Lung (tissue), 12 donors: ENCODE data around the gene ITGAD. TPM values are rescaled to one million over a fixed set of nuclear protein-coding genes. Genes with fewer than 3 reads are reported as not detected.

Experiments
- ATAC-seq: fragments of 200-7000 bp; cut with Tn5 transposase; one replicate; pipeline ENCODE4 v1.9.1; 2020; ENCODE audit warnings: moderate number of reproducible peaks; ENCODE audit not compliant: insufficient read depth, low FRiP score
- DNase-seq, 3 donors: peaks; one replicate each; pipeline ENCODE4 v3.0.0-alpha.2; 2013 to 2017
- H3K27ac ChIP-seq, 2 donors: one replicate each; pipeline ENCODE4 v1.5.1; 2013; ENCODE audit warnings: mild to moderate bottlenecking in 2 of 2, moderate library complexity in 2 of 2, control low read depth in 1 of 2, inconsistent platforms in 1 of 2, low read depth in 1 of 2, low read length in 1 of 2
- H3K27me3 ChIP-seq, 3 donors: one replicate each; pipeline ENCODE4 v1.5.1; 2013; ENCODE audit warnings: low read length in 2 of 3; ENCODE audit not compliant: control insufficient read depth in 3 of 3, insufficient read depth in 3 of 3
- H3K36me3 ChIP-seq, 4 donors: one replicate each; pipeline ENCODE4 v1.5.1; 2013; ENCODE audit warnings: low read length in 4 of 4, mild to moderate bottlenecking in 1 of 4, moderate library complexity in 1 of 4; ENCODE audit not compliant: control insufficient read depth in 4 of 4, insufficient read depth in 4 of 4
- H3K4me1 ChIP-seq, 5 donors: one replicate each; pipeline ENCODE4 v1.5.1; 2013; ENCODE audit warnings: low read length in 5 of 5, mild to moderate bottlenecking in 2 of 5, moderate library complexity in 1 of 5; ENCODE audit not compliant: control insufficient read depth in 5 of 5, insufficient read depth in 5 of 5
- H3K4me3 ChIP-seq: one replicate; pipeline ENCODE4 v1.5.1; 2013; ENCODE audit warnings: mild to moderate bottlenecking, control low read depth, moderate library complexity
- H3K9ac ChIP-seq, 2 donors: one replicate each; pipeline ENCODE4 v1.5.1; 2013; ENCODE audit warnings: low read length in 2 of 2, control low read depth in 1 of 2; ENCODE audit not compliant: insufficient read depth in 1 of 2
- H3K9me3 ChIP-seq, 4 donors: one replicate each; pipeline ENCODE4 v1.5.1; 2013; ENCODE audit warnings: low read length in 3 of 4, mild to moderate bottlenecking in 1 of 4, moderate library complexity in 1 of 4; ENCODE audit not compliant: control insufficient read depth in 4 of 4, insufficient read depth in 3 of 4
- CTCF ChIP-seq: IDR thresholded peaks from 2 replicates; pipeline ENCODE4 v1.5.1; 2012; ENCODE audit warnings: mild to moderate bottlenecking; ENCODE audit errors: control extremely low read depth, extremely low read depth
- WGBS, 2 donors: extraction: QIAGEN DNeasy Blood & Tissue Kit; methylation state at CpG; one replicate each; pipeline ENCODE4 v1.1.7; 2013; 5-methylcytosine and 5-hydroxymethylcytosine counted together
- polyA plus RNA-seq, 2 donors: library from polyadenylated mRNA; stranded (reverse); fragments of 200-250 nt; gene quantifications; one replicate each; pipeline ENCODE4 v1.2.1, GENCODE V29; 2013
- total RNA-seq, 2 donors: library from RNA; depleted of rRNA in 1 of 2; stranded (reverse); fragments of >200 nt in 1 of 2; gene quantifications; one replicate each; pipeline ENCODE4 v1.2.1, GENCODE V29; 2014 to 2021
- donor health status: control.
- donor health status: control.
- donor health status: Bipolar disorder and iron deficiency.
- donor health status: healthy.
- donor health status: DM: yes; HTN: yes; CAD: no.

The ITGAD gene
- total and polyA plus RNA-seq, 4 donors: 0.19 to 1.5 (median 0.33) TPM

- ATAC-seq: peak; percentile 81
- 38 to 45% methylated on average over 20 of the region's 20 CpGs for WGBS, 2 donors
- peak; percentile 95 to 96 (median 95) for DNase-seq
- Histone ChIP-seq H3K4me1 (peaks cover 0 to 23% (median 8%) of the 10 kb centered on the region in 5 donors), H3K9me3 (no peaks in the 10 kb centered on the region), H3K27ac (peak overlapping the region; percentile 84 to 85), H3K27me3 (no peaks in the 10 kb centered on the region), H3K9ac (peak overlapping the region in 1 of 2 donors; percentile 67), H3K4me3 (peak overlapping the region; percentile 61), H3K36me3 (peaks cover 6 to 23% (median 14%) of the 10 kb centered on the region in 4 donors)
- peak; percentile 21 for TF ChIP-seq CTCF
Measured at GRCh38 chr16:31472709-31473203, 79.6 kb downstream of the ITGAD start.

GRCh38 chr16:31473264-31473984, 80.3 kb downstream of the ITGAD start:
- ATAC-seq (no peak), DNase-seq (no peak)
- Histone ChIP-seq H3K36me3 (peaks cover 6 to 23% (median 16%) of the 10 kb centered on the region in 4 donors), H3K9me3 (no peaks in the 10 kb centered on the region), H3K9ac (no peak overlapping the region), H3K4me1 (peaks cover 0 to 23% (median 8%) of the 10 kb centered on the region in 5 donors), H3K27me3 (no peaks in the 10 kb centered on the region), H3K27ac (peak overlapping the region in 1 of 2 donors; percentile 13), H3K4me3 (no peak overlapping the region)
- no peak for TF ChIP-seq CTCF
- 88 to 93% methylated on average over 17 of the region's 17 CpGs for WGBS, 2 donors

GRCh38 chr16:31474173-31474714, 81.1 kb downstream of the ITGAD start:
- no peak for DNase-seq
- Histone ChIP-seq H3K9ac (no peak overlapping the region), H3K9me3 (no peaks in the 10 kb centered on the region), H3K27ac (peak overlapping the region in 1 of 2 donors; percentile 5), H3K36me3 (peaks cover 6 to 23% (median 17%) of the 10 kb centered on the region in 4 donors), H3K27me3 (no peaks in the 10 kb centered on the region), H3K4me3 (no peak overlapping the region), H3K4me1 (peaks cover 0 to 23% (median 8%) of the 10 kb centered on the region in 5 donors)
- WGBS, 2 donors: 76 to 85% methylated on average over 12 of the region's 12 CpGs
- no peak for ATAC-seq
- TF ChIP-seq CTCF: no peak
